ENCODE data around the gene ATG16L1. TPM values are rescaled to one million over a fixed set of nuclear protein-coding genes. Genes with fewer than 3 reads are reported as not detected.

Gene ATG16L1
- total and polyA plus RNA-seq, 10 of the 15 experiments (the other 5 are each of a cell fraction or from before 2014, with no cell fraction given): 5.2 to 26.6 (median 15.6) TPM

- TF ChIP-seq PRDM15 (CRISPR knock-in tag; IDR thresholded peaks at IDR 0.05): no peak
Observed at GRCh38 chr2:233288663-233289062, 37.2 kb downstream of the ATG16L1 start (continued).

- Histone ChIP-seq H3K4me2 (ENCODE audit: control insufficient read depth, insufficient read depth) (no peak overlapping the region), H3K27me3 (replicated peaks in 1 of 2; ENCODE audit: control insufficient read depth in 2 of 2, insufficient read depth in 2 of 2, low read length in 1 of 2) (no peaks in the 10 kb centered on the region), H4K20me1 (ENCODE audit: control insufficient read depth, insufficient read depth) (no peaks in the 10 kb centered on the region), H3K79me2 (ENCODE audit: control insufficient read depth, insufficient read depth, low read length) (no peaks in the 10 kb centered on the region), H3K36me3 (ENCODE audit: control insufficient read depth in 2 of 2, insufficient read depth in 2 of 2, low read length in 1 of 2) (peaks cover 49 to 58% of the 10 kb centered on the region in 2 experiments), H3K9ac (ENCODE audit: control insufficient read depth, insufficient read depth, low read length) (no peak overlapping the region), H2AFZ (ENCODE audit: control insufficient read depth, low read depth, low read length) (no peak overlapping the region), H3K4me1 (ENCODE audit: control insufficient read depth, insufficient read depth, low read length) (no peaks in the 10 kb centered on the region), H3K27ac (ENCODE audit: control insufficient read depth, insufficient read depth) (no peak overlapping the region), H3K9me3 (replicated peaks; ENCODE audit: control insufficient read depth, insufficient read depth, low read length) (no peaks in the 10 kb centered on the region), H3K4me3 (no peak overlapping the region)
- POLR2A ChIA-PET: no interaction called here
- no TSS peak for BruUV-seq (replicated peaks)
- CTCF ChIA-PET: no interaction called here
- SMC1A ChIA-PET (ENCODE audit: uncharacterized antibody, unreplicated experiment): interaction anchor here (0.6 kb wide), 1 partner anchor 262 kb away, joined by 3 read pairs; no protein-coding TSS in a partner anchor
- in situ Hi-C loops (cut with MboI) (no loop called here), intact Hi-C loops (cut with micrococcal nuclease; ENCODE audit: unreplicated experiment) (no loop called here)
- FAIRE-seq (no peak), DNase-seq (ENCODE audit: low read depth, low spot score) (no peak), ATAC-seq (no peak)
- TF ChIP-seq ZNF687 (IDR thresholded peaks at IDR 0.05) (no peak), CREM (IDR thresholded peaks at IDR 0.05; ENCODE audit: low read depth) (no peak), CBX3 (IDR thresholded peaks at IDR 0.05; ENCODE audit: borderline replicate concordance, low read depth) (no peak), WRNIP1 (IDR thresholded peaks at IDR 0.05; ENCODE audit: borderline replicate concordance, low read depth, low read length) (no peak)
- WGBS (ENCODE audit: insufficient coverage, insufficient replicate concordance, low lambda C conversion rate, missing lambda C conversion rate): 93% methylated on average over 12 of the region's 12 CpGs
- RAD21 ChIA-PET (ENCODE audit: unreplicated experiment): no interaction called here
Observed at GRCh38 chr2:233289648-233290047, 38.2 kb downstream of the ATG16L1 start.
